Loucy (cell line): Measurements from ENCODE around the gene CREB3L4.

ENCODE experiments used
- H2AFZ ChIP-seq: fragments of 200-600 bp; sonication (generic); 2 replicates; pipeline ENCODE4 v1.6.0; 2016; ENCODE audit warnings: antibody characterized with exemption, mild to moderate bottlenecking, low read length, moderate library complexity
- H3F3A ChIP-seq: fragments of 200-600 bp; 2 replicates; pipeline ENCODE4 v1.6.0; 2016; ENCODE audit warnings: antibody characterized with exemption, low read depth, mild to moderate bottlenecking
- H3K27me3 ChIP-seq: fragments of 200-600 bp; sonication (generic); 2 replicates; pipeline ENCODE4 v1.6.1; 2014; ENCODE audit warnings: low read length, mild to moderate bottlenecking; ENCODE audit not compliant: insufficient read depth, poor library complexity, severe bottlenecking
- H3K36me3 ChIP-seq: fragments of 200-600 bp; sonication (generic); 2 replicates; pipeline ENCODE4 v1.6.1; 2016; ENCODE audit warnings: low read length; ENCODE audit not compliant: insufficient read depth
- H3K4me1 ChIP-seq: fragments of 200-600 bp; sonication (generic); 2 replicates; pipeline ENCODE4 v1.5.1; 2014; ENCODE audit warnings: low read length, mild to moderate bottlenecking; ENCODE audit not compliant: insufficient read depth, poor library complexity, severe bottlenecking
- H3K4me2 ChIP-seq: fragments of 200-600 bp; sonication (generic); 2 replicates; pipeline ENCODE4 v1.6.0; 2014; ENCODE audit warnings: antibody characterized with exemption, low read length, low read depth, mild to moderate bottlenecking; ENCODE audit not compliant: poor library complexity, severe bottlenecking
- H3K4me3 ChIP-seq: fragments of 200-600 bp; sonication (generic); 2 replicates; pipeline ENCODE4 v1.5.1; 2014; ENCODE audit warnings: low read length, mild to moderate bottlenecking, mixed read lengths; ENCODE audit not compliant: poor library complexity, severe bottlenecking
- H3K79me2 ChIP-seq: fragments of 200-600 bp; sonication (generic); 2 replicates; pipeline ENCODE4 v1.6.1; 2014; ENCODE audit warnings: low read length; ENCODE audit not compliant: insufficient read depth
- H3K9ac ChIP-seq: fragments of 200-600 bp; sonication (generic); 2 replicates; pipeline ENCODE4 v1.6.0; 2014; ENCODE audit warnings: mild to moderate bottlenecking, low read depth, low read length, moderate library complexity; ENCODE audit not compliant: poor library complexity, severe bottlenecking
- H3K9me2 ChIP-seq: fragments of 200-600 bp; sonication (generic); replicated peaks from 2 replicates; pipeline ENCODE4 v1.6.1; 2016; ENCODE audit warnings: low read depth, low read length, mixed read lengths
- H3K9me3 ChIP-seq: fragments of 200-600 bp; sonication (generic); 2 replicates; pipeline ENCODE4 v1.6.1; 2014; ENCODE audit warnings: mild to moderate bottlenecking, antibody characterized with exemption, low read length, low read depth; ENCODE audit not compliant: insufficient read depth
- H4K20me1 ChIP-seq: fragments of 200-600 bp; sonication (generic); 2 replicates; pipeline ENCODE4 v1.6.0; 2014; ENCODE audit warnings: antibody characterized with exemption, low read length, mild to moderate bottlenecking; ENCODE audit not compliant: insufficient read depth, poor library complexity, severe bottlenecking
- EZH2phosphoT487 ChIP-seq: fragments of 200-600 bp; IDR thresholded peaks from 2 replicates; pipeline ENCODE4 v1.6.1; 2018; ENCODE audit warnings: antibody characterized with exemption, mild to moderate bottlenecking, moderate library complexity, borderline replicate concordance
- TF ChIP-seq, protein P1 (sequence below): fragments of 200-600 bp; sonication (generic); conservative IDR thresholded peaks from 2 replicates; pipeline ENCODE4 v1.5.1; 2014; ENCODE audit warnings: mild to moderate bottlenecking, antibody characterized with exemption, low read length

CREB3L4 gene

DNA sequence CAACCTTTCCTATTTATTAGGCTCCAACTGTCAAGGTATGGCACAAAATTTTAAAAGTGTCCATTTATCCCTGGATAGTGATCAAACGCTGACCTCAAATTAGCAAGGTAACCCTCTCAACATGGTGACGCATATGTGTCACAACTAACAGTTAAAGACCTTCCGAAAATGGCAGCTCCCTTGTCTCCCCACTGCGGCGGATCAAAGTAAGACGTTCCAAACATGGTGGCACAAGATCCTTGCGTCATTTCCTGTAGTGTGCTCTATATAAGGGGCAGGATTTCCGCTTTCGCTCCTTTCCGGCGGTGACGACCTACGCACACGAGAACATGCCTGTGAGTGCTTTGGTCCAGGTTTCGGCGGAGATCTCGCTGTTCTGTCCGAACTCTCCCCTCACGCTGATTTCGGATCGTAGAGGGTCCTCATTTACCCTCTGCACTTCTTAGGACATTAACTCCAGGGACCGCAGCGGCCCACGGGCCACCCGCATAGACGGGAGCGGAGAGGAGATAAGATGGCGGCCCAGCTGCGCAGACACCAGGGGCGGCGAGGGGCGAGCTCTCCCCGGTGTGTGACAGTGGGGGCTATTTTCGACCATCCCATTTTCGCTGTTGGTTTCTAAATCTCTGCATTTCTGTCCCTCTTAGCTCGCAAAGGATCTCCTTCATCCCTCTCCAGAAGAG lies 22.9 kb downstream of the CREB3L4 start, which contains the start of gene RPS27:
Gene RPS27 (plus strand): TSS at position 295 of the 683 bp plus-strand sequence. CDS start 35 bp downstream, at position 330.
- Histone ChIP-seq H3K4me1 (peaks cover 28% of the 10 kb centered on the region), H3K79me2 (peaks cover 35% of the 10 kb centered on the region), H3F3A (0 out of 2 replicates have a peak, but pooled peaks cover 8% of the 10 kb centered on the region), H3K4me3 (peak within 1 kb of the TSS; percentile 85), H3K36me3 (peaks cover 23% of the 10 kb centered on the region), H3K9ac (peak within 1 kb of the TSS; percentile 93), H4K20me1 (peaks cover 24% of the 10 kb centered on the region), H3K27me3 (no peaks in the 10 kb centered on the region), H3K9me2 (no peaks in the 10 kb centered on the region), H3K4me2 (peak within 1 kb of the TSS; percentile 95), H2AFZ (peak within 1 kb of the TSS; percentile 92), H3K9me3 (no peaks in the 10 kb centered on the region)
- no peak for TF ChIP-seq EZH2phosphoT487
- TF ChIP-seq, protein P1, sequence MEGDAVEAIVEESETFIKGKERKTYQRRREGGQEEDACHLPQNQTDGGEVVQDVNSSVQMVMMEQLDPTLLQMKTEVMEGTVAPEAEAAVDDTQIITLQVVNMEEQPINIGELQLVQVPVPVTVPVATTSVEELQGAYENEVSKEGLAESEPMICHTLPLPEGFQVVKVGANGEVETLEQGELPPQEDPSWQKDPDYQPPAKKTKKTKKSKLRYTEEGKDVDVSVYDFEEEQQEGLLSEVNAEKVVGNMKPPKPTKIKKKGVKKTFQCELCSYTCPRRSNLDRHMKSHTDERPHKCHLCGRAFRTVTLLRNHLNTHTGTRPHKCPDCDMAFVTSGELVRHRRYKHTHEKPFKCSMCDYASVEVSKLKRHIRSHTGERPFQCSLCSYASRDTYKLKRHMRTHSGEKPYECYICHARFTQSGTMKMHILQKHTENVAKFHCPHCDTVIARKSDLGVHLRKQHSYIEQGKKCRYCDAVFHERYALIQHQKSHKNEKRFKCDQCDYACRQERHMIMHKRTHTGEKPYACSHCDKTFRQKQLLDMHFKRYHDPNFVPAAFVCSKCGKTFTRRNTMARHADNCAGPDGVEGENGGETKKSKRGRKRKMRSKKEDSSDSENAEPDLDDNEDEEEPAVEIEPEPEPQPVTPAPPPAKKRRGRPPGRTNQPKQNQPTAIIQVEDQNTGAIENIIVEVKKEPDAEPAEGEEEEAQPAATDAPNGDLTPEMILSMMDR, result no peak

- H3K9me3 ChIP-seq, result no peaks in the 10 kb centered on the region
- H2AFZ ChIP-seq, result no peak overlapping the region
- peaks cover 24% of the 10 kb centered on the region for H4K20me1 ChIP-seq
- H3K79me2 ChIP-seq, result peaks cover 35% of the 10 kb centered on the region
- H3F3A ChIP-seq, result 0 out of 2 replicates have a peak, but pooled peaks cover 8% of the 10 kb centered on the region
- H3K4me3 ChIP-seq, result peak overlapping the region; percentile 85
- H3K4me2 ChIP-seq, result peak overlapping the region; percentile 95
- peak overlapping the region; percentile 93 for H3K9ac ChIP-seq
- peaks cover 23% of the 10 kb centered on the region for H3K36me3 ChIP-seq
- TF ChIP-seq, protein P1, result no peak
- H3K9me2 ChIP-seq, result no peaks in the 10 kb centered on the region
- peaks cover 25% of the 10 kb centered on the region for H3K4me1 ChIP-seq
- H3K27me3 ChIP-seq, result no peaks in the 10 kb centered on the region
Measured at GRCh38 chr1:153991151-153991630, 23.5 kb downstream of the CREB3L4 start.

DNA sequence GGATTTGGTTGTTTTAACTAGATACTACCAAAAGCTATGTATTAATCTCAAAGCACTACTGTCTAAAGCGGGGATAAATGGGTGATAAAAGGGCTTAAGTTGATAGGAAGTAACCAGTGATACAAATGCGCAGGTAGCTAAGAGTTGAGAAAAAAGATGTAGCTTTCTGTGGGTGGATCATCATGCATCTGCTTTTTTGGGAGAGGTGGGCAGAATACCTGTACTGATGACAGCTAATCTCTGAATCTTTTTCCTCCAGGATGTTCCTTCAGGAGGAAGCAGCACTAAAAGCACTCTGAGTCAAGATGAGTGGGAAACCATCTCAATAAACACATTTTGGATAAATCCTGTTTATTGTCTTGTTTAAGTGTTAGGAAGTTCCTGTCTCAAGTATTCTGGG lies 24.1 kb downstream of the CREB3L4 start:
- Histone ChIP-seq H3K79me2 (peaks cover 35% of the 10 kb centered on the region), H3K4me2 (peak overlapping the region; percentile 95), H3K4me3 (peak overlapping the region; percentile 85), H2AFZ (no peak overlapping the region), H3K4me1 (peaks cover 21% of the 10 kb centered on the region), H3K9me2 (no peaks in the 10 kb centered on the region), H3F3A (0 out of 2 replicates have a peak, but pooled peaks cover 8% of the 10 kb centered on the region), H3K9me3 (no peaks in the 10 kb centered on the region), H3K36me3 (peaks cover 23% of the 10 kb centered on the region), H4K20me1 (peaks cover 24% of the 10 kb centered on the region), H3K9ac (peak overlapping the region; percentile 93), H3K27me3 (no peaks in the 10 kb centered on the region)
- no peak for TF ChIP-seq EZH2phosphoT487
- TF ChIP-seq, protein P1, result no peak
